RCC 7860 (cell line): ENCODE results near the gene FADS1.
A peak's percentile ranks its signal among the peaks of the same experiment; 100 is the strongest.

Source experiments
- DNase-seq: peaks from one replicate; pipeline ENCODE4 v3.0.0-alpha.2; 2015; ENCODE audit warnings: low spot score
- FAIRE-seq: peaks from 2 replicates; lab custom pipeline; 2012; peaks lifted over from hg19 to GRCh38; lab: Jason Lieb, UNC

Gene FADS1

DNA sequence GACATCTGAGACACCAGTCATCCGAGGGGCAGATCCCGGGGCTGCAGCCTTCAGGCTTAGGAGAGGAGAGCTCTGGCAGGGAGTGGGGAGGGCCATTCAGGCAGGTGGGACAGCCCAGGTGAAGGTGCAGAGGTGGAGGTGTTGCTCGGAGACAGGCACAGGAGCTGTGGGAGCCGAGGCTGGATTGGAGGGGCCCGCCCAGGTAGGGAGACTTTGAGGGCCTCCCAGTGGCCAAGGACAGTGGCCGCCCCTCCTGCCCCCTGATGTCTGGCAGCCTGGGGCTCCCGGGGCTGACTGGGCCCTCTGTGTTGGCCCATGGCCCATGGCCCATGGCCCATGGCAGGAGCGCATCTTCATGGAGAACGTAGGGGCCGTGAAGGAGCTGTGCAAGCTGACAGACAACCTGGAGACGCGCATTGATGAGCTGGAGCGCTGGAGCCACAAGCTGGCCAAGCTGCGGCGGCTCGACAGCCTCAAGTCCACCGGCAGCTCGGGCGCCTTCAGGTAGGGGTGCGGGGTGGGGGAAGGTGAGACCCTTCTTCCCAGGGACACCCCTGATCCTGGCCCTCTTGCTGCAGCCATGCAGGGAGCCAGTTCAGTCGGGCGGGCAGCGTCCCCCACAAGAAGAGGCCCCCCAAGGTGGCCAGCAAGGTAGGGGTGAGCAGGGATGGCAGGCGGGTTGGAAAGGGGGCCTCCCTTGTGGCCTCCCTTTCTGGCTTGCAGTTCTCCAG, 37.7 kb downstream of the FADS1 start:
- FAIRE-seq (no peak), DNase-seq (no peak)

DNA sequence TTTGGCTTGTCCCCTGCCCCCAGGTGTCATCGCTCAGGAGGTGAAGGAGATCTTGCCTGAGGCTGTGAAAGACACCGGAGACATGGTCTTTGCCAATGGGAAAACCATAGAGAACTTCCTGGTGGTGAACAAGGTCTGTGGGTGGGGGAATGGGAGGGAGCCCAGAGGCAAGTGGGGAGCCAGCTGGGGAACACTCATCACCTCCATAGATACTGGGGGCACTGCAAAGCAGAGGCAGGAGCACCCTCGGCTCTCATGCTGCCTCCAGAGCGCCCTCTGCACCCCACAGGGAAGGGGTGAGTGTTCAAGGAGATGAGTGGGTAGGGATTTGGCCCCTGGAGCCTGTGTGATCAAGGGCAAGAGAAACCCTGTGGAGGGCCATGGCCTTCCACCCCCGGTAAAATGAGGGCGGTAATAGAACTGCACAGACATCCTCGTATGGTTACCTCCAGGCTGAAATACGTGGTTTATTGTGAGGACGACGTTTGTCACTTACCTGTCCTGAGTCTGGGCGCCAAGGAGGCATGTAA, 38.4 kb downstream of the FADS1 start:
- DNase-seq (no peak), FAIRE-seq (no peak)

DNA sequence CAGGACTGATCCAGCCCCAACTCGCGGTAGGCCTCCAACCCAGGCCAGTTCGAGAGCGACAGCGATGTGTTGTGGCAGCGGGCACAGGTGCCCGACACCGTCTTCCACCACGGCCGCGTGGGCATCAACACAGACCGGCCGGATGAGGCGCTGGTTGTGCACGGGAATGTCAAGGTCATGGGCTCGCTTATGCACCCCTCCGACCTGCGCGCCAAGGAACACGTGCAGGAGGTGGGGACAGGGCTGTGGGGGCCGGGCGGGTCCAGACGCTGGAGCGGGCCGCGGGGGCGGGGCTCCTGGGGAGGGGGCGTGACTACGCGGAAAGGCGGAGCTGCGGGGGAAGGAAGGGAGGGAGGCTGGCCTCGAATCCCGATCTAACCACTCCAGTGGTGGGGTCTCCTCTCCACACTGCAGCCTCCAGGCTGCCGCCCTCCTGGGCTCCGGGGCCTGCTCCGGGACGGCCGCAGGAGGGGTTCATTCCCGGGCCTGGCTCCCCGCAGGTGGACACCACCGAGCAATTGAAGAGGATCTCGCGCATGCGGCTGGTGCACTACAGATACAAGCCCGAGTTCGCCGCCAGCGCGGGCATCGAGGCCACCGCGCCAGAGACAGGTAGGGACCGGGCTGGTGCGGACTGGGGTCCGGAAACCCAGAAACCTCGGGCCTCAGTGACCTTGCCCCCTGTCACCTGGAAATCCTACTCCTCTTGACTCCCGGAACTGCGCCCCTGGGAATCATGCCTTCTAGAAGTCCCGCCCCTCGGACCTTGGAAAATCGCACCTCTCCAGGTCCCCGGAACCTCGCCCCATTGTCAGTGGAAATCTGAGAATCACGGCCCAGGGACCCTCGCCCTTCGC, 39.3 kb downstream of the FADS1 start:
- DNase-seq (no peak), FAIRE-seq (no peak)

- DNase-seq = peak; percentile 20
- no peak for FAIRE-seq
Measured at GRCh38 chr11:61776561-61777075, 40.2 kb downstream of the FADS1 start.

- FAIRE-seq (no peak), DNase-seq (no peak)
Measured at GRCh38 chr11:61775606-61776554, 40.9 kb downstream of the FADS1 start.

DNA sequence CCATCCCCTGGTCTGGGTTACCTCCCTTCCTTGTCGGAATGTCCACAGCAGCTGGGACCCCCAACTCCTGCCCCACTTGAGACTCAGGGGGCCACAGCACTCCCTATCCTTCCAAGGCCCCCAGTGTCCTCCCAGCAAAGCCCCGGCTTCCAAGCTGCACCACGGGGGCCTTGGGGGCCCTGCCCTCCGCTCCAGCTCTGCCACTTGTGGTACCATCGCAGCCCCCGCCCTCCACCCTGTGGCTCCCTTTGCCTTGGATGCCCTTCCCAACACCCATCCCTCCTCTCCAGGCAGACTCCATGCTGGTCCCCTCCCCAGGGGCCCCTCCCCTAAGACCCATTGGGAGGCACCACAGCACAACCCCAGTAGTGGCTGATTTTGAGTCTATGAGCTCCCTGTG, 41.7 kb downstream of the FADS1 start:
- no peak for DNase-seq
- FAIRE-seq = no peak

- FAIRE-seq (no peak), DNase-seq (no peak)
Measured at GRCh38 chr11:61774411-61774810, 42.4 kb downstream of the FADS1 start.

GRCh38 chr11:61773809-61774208, 43.0 kb downstream of the FADS1 start:
- FAIRE-seq (no peak), DNase-seq (no peak)

GRCh38 chr11:61773356-61773755, 43.4 kb downstream of the FADS1 start:
- no peak for FAIRE-seq
- DNase-seq = no peak

DNA sequence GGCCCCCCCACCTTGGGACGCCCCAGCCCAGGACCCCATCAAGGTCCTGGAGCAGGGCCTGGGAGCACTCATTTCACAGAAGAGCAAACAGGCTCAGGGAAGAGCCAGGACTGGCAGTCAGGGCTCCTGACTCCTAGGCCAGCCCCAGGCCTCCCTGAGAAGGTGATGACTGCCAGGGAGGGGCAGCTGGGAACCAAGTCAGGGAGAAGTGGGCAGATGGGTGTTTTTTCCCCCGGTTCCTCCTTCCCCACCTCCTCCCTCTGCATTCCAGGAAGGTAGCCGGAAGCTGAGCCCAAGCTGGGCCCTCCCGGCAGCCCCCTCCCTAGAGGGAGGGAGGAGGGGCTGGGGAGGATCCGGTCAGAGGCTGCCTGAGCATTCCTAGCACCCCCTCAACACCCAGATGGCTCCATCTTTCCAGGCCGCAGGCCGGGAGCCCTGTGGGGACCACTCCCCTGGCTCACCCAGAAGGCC, 44.8 kb downstream of the FADS1 start:
- DNase-seq = no peak
- FAIRE-seq = no peak

DNA sequence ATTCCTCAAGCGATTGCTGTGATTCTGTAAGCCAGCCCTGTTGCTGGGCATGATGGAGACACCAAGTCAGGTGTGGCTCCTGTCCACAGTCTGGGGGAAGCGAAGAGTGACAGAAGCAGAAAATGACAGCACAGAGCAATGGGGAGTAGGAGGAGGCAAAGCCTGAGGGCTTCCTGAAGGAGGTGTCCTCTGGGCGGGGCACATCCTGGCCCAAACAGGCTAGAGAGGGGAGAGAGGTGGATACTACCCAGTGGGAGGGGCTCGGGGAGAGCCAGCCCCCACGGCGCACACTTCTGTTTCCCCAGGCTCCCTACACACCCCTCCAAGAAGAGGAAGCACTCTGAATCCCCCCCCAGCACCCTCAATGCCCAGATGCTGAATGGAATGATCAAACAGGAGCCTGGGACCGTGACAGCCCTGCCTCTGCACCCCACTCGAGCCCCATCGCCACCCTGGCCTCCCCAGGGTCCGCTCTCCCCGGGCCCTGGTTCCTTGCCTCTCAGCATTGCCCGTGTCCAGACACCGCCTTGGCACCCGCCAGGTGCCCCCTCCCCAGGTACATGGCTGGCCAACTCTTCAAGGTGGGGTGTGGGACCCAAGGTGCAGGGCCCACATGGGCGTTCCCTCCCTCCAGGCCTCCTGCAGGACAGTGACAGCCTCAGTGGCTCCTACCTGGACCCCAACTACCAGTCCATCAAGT, 45.5 kb downstream of the FADS1 start:
- FAIRE-seq (no peak), DNase-seq (no peak)

- DNase-seq (no peak), FAIRE-seq (no peak)
Measured at GRCh38 chr11:61769946-61770683, 46.7 kb downstream of the FADS1 start.

DNA sequence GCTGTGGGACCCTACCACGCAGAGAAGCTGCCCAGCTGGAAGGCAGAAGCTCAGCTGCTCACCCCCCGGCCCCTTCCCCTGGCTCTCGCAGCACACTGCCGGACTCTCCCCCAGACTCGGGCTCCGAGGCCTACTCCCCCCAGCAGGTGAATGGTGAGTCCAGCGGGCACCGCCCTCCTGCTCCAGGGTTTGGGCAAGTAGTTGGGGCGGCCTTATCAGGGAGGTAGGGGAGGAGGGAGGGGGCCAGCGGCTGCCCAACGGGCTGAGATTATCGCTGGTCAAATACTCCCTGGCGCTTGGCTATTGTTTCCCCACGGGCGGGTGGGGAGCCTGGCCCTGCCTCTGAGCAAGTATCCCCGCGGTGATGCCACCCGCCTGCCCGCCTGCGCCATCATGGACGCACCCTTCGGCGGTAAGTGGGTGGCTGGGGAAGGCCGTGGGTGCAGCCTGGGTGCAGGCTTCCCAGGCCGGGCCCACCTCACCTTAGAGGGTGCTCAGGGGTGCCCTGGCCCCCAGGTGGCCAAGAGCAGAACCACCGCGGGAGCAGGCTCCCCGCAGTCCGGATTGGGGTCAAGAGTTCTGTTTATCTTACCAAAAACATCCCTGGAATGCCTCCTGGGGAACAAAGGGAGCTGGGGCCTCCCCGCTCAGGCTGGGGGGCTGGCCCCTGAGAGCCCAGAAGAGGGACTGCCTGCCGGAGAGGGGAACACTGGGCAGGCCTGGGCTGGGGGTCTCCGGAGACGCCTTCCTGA, 47.5 kb downstream of the FADS1 start:
- DNase-seq (no peak), FAIRE-seq (no peak)

DNA sequence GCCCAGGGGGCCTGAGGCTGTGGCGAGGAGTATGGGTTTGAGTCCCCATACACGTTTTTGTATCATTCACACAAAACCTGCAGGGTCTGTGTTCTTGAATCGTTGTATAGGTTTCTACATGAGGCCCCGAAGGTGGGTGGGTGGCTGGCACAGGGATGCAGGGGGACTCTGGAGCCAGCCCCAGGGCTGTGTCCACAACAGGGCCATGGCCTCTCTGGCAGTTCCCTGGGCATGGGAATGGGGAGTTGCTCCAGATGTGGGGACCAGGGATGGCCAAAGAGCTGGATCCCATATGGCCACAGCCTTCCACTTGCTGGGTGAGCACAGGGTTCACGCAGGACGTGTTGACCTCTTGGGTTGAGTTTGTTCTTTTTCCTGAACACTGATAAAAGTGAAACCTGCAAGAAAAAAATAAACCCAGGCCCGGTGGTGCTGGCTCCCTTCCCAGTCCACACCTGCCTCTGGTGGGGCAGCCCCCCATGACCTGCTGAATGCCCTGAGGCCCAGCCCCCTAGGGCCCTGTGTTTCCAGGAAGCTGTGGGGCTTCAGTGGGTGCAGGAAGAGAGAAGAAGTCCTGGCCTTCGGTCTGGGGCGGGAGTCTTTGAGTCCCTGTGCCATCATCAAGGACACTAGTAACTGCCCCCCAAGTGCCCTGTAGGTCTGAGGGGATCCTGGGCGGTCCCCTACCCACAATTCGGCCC, 48.3 kb downstream of the FADS1 start:
- no peak for FAIRE-seq
- no peak for DNase-seq

- FAIRE-seq = no peak
- DNase-seq = no peak
Measured at GRCh38 chr11:61766353-61766841, 50.4 kb downstream of the FADS1 start.

GRCh38 chr11:61765550-61766253, 51.1 kb downstream of the FADS1 start:
- FAIRE-seq (no peak), DNase-seq (no peak)

GRCh38 chr11:61764606-61765260, 52.1 kb downstream of the FADS1 start:
- FAIRE-seq = no peak
- DNase-seq = no peak
